ENCODE results near the gene LMTK2. TPM values are rescaled to one million over a fixed set of nuclear protein-coding genes. Genes with fewer than 3 reads are reported as not detected.
A peak's percentile ranks its signal among the peaks of the same experiment; 100 is the strongest.

Gene LMTK2
- total and polyA plus RNA-seq, 2 donors (not counting 1 experiment from before 2014, with no cell fraction given), result 4.9 to 13.1 TPM

DNA sequence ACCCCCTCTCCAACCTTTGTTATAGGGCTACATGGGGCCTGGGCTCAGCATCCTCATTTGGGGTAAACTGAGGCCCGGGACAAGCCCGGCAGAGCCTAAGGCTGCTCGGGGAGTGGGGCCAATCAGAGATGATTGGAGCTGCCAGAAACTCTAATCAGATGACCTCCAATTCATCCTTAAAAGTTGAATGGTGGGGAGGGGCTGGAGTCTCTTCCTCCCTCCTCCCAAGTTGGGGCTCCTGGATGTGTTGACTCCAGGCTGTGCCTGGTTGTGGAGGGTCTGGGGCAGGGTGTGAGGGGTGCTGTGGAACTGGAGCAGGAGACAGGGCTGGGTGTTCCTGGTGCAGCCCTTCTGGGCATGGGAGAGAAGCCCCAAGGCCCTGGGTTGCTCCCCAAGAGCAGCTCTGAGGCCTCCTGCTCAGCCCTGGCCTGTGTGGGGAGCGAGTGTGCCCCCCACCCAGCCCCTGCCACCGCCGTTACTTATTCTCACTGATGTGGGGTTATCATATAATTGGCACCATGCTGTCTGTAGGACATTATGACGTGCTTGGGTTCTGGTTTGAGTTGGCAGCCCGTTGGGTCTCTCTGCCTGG lies 106.7 kb downstream of the LMTK2 start:
- H3K27ac ChIP-seq (ENCODE audit: low read length in 2 of 2), result no peak overlapping the region
- peaks cover 10% of the 10 kb centered on the region for H3K27me3 Mint-ChIP-seq
- no peak overlapping the region for H3K4me3 ChIP-seq (ENCODE audit: control extremely low read depth in 1 of 5, extremely low read depth in 1 of 5, insufficient read depth in 1 of 5, low read depth in 2 of 5, low read length in 4 of 5)
- intact Hi-C loops (cut with micrococcal nuclease), result no loop called here
- ATAC-seq (ENCODE audit: low read depth) (no peak), DNase-seq (no peak)
- peaks cover 17% of the 10 kb centered on the region for H3K4me1 Mint-ChIP-seq
- POLR2A ChIA-PET, result no interaction called here
- no peak overlapping the region for H3K4me2 ChIP-seq (replicated peaks; ENCODE audit: low read depth, low read length, poor library complexity, severe bottlenecking)
- peaks cover 0 to 16% of the 10 kb centered on the region in 2 experiments for H3K36me3 ChIP-seq (replicated peaks in 1 of 2; ENCODE audit: control extremely low read depth in 1 of 2, control insufficient read depth in 1 of 2, extremely low read depth in 1 of 2, insufficient read depth in 2 of 2, low read length in 1 of 2)
- WGBS (ENCODE audit: insufficient coverage), result 96% methylated on average over 3 of the region's 8 CpGs
- no peaks in the 10 kb centered on the region for H3K9me3 Mint-ChIP-seq (ENCODE audit: insufficient read depth)
- H2AFZ ChIP-seq (ENCODE audit: insufficient read depth, low read depth, low read length, poor library complexity, severe bottlenecking), result no peak overlapping the region
- peaks cover 0 to 15% (median 0%) of the 10 kb centered on the region in 3 donors for H3K9me3 ChIP-seq (ENCODE audit: control extremely low read depth in 1 of 3, control insufficient read depth in 2 of 3, insufficient read depth in 1 of 3, low read length in 2 of 3)
- no peak overlapping the region for H3K27ac Mint-ChIP-seq
- peaks cover 30% of the 10 kb centered on the region for H4K20me1 ChIP-seq (ENCODE audit: control insufficient read depth, insufficient read depth, low read length, poor library complexity, severe bottlenecking)
- H3K4me1 ChIP-seq (ENCODE audit: control insufficient read depth in 2 of 2, insufficient read depth in 2 of 2, low read length in 2 of 2), result peaks cover 18 to 22% of the 10 kb centered on the region in 2 donors
- CTCF ChIA-PET, result interaction anchor here (0.5 to 1.7 kb wide), 2 partner anchors 44 to 194 kb away, joined by 3 to 4 read pairs; no protein-coding TSS in a partner anchor
- no peak overlapping the region for H3K9ac ChIP-seq (ENCODE audit: low read length)
- no peak for TF ChIP-seq EZH2 (IDR thresholded peaks at IDR 0.05; ENCODE audit: borderline replicate concordance, insufficient read depth, low read depth, low read length, poor library complexity, severe bottlenecking)
- TF ChIP-seq, protein P1, sequence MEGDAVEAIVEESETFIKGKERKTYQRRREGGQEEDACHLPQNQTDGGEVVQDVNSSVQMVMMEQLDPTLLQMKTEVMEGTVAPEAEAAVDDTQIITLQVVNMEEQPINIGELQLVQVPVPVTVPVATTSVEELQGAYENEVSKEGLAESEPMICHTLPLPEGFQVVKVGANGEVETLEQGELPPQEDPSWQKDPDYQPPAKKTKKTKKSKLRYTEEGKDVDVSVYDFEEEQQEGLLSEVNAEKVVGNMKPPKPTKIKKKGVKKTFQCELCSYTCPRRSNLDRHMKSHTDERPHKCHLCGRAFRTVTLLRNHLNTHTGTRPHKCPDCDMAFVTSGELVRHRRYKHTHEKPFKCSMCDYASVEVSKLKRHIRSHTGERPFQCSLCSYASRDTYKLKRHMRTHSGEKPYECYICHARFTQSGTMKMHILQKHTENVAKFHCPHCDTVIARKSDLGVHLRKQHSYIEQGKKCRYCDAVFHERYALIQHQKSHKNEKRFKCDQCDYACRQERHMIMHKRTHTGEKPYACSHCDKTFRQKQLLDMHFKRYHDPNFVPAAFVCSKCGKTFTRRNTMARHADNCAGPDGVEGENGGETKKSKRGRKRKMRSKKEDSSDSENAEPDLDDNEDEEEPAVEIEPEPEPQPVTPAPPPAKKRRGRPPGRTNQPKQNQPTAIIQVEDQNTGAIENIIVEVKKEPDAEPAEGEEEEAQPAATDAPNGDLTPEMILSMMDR (IDR thresholded peaks at IDR 0.05), result no peak
- H3K79me2 ChIP-seq (ENCODE audit: control insufficient read depth, insufficient read depth, low read length), result no peaks in the 10 kb centered on the region
- H3K27me3 ChIP-seq (replicated peaks in 1 of 4; ENCODE audit: control extremely low read depth in 1 of 4, control insufficient read depth in 3 of 4, insufficient read depth in 4 of 4, low read length in 3 of 4), result peaks cover 0 to 25% (median 8%) of the 10 kb centered on the region in 4 experiments
- peak overlapping the region; percentile 29 for H3K4me3 Mint-ChIP-seq

Measured in B cell (primary cell).